ENCODE data around the gene GDF15.
A peak's percentile ranks its signal among the peaks of the same experiment; 100 is the strongest.
"Not testable (repeated sequence)": the region's sequence is repeated elsewhere in the genome, so short reads cannot be mapped to it uniquely, and the experiment has no call there.

- TF ChIP-seq POLR2A (IDR thresholded peaks at IDR 0.05): peak; percentile 19
- TF ChIP-seq CTCF, POLR2AphosphoS5 (IDR thresholded peaks at IDR 0.05): not testable (repeated sequence)
Observed at GRCh38 chr19:18402455-18403248, 16.7 kb downstream of the GDF15 start.

All from transverse colon (tissue), 4 donors.